H1 (cell line): ENCODE data around the gene PGM3. TPM values are rescaled to one million over a fixed set of nuclear protein-coding genes. Genes with fewer than 3 reads are reported as not detected.

ENCODE experiments used
- CTCF ChIA-PET: fragments of 300-600 bp; sonication (Branson Sonifier 250); formaldehyde crosslinking; loops from one replicate; lab custom pipeline; 2021; ENCODE audit not compliant: partially characterized antibody; lab: Charles Lee
- POLR2A ChIA-PET: fragments of 300-600 bp; sonication (Branson Sonifier 250); formaldehyde crosslinking; loops from one replicate; lab custom pipeline; 2021; ENCODE audit warnings: inconsistent platforms; ENCODE audit not compliant: partially characterized antibody; lab: Charles Lee
- DNase-seq, 2 experiments: peaks; one replicate each; pipeline versions ENCODE4 v3.0.0 to v3.0.0-alpha.2; 2010 to 2022; ENCODE audit warnings: low spot score in 2 of 2, low read depth in 1 of 2, mixed read lengths in 1 of 2
- FAIRE-seq: peaks from 2 replicates; lab custom pipeline; 2011; peaks lifted over from hg19 to GRCh38; lab: Jason Lieb, UNC
- H2AFZ ChIP-seq: 2 replicates; pipeline ENCODE4 v1.8.1; 2012; ENCODE audit warnings: low read length, inconsistent platforms
- H2AK5ac ChIP-seq: 2 replicates; pipeline ENCODE4 v1.6.1; 2013; ENCODE audit warnings: low read depth, low read length
- H2BK120ac ChIP-seq: replicated peaks from 2 replicates; pipeline ENCODE3; 2013; ENCODE audit warnings: low read depth, low read length, inconsistent platforms
- H2BK12ac ChIP-seq: 2 replicates; pipeline ENCODE4 v1.6.1; 2013; ENCODE audit warnings: low read depth, low read length
- H2BK15ac ChIP-seq: 2 replicates; pipeline ENCODE4 v1.6.1; 2013; ENCODE audit warnings: low read length
- H2BK20ac ChIP-seq: 2 replicates; pipeline ENCODE4 v1.6.1; 2013; ENCODE audit warnings: low read length
- H2BK5ac ChIP-seq: 2 replicates; pipeline ENCODE4 v1.6.1; 2013; ENCODE audit warnings: low read depth, low read length
- H3K14ac ChIP-seq: 2 replicates; pipeline ENCODE4 v1.6.1; 2013; ENCODE audit warnings: inconsistent platforms; ENCODE audit not compliant: insufficient read length
- H3K18ac ChIP-seq: 2 replicates; pipeline ENCODE4 v1.6.1; 2013; ENCODE audit warnings: low read length; ENCODE audit errors: extremely low read depth
- H3K23ac ChIP-seq: 2 replicates; pipeline ENCODE4 v1.6.1; 2013; ENCODE audit warnings: inconsistent platforms; ENCODE audit not compliant: insufficient read length
- H3K23me2 ChIP-seq: 2 replicates; pipeline ENCODE4 v1.6.1; 2013; ENCODE audit warnings: low read depth, low read length
- H3K27ac ChIP-seq: 2 replicates; pipeline ENCODE4 v1.6.1; 2011; ENCODE audit warnings: low read depth, low read length, inconsistent platforms
- H3K27me3 ChIP-seq, 4 experiments: replicated peaks in 1 of 4; 1 replicate in 1 of 4; 2 replicates in 3 of 4; pipeline versions ENCODE4 v1.6.1 to v1.8.1; 2011 to 2013; ENCODE audit warnings: low read length in 3 of 4, mild to moderate bottlenecking in 3 of 4, inconsistent platforms in 2 of 4, mixed read lengths in 2 of 4, moderate library complexity in 1 of 4; ENCODE audit not compliant: control insufficient read depth in 3 of 4, insufficient read depth in 3 of 4; ENCODE audit errors: extremely low read depth in 1 of 4
- H3K36me3 ChIP-seq, 4 experiments: 2 replicates each; pipeline versions ENCODE4 v1.6.1 to v1.8.1; 2011 to 2013; ENCODE audit warnings: mild to moderate bottlenecking in 4 of 4, low read length in 3 of 4, moderate library complexity in 2 of 4, control low read depth in 1 of 4, inconsistent platforms in 1 of 4; ENCODE audit not compliant: insufficient read depth in 4 of 4, control insufficient read depth in 2 of 4
- H3K4ac ChIP-seq: replicated peaks from 2 replicates; pipeline ENCODE3; 2013; ENCODE audit warnings: low read length, low read depth, mixed read lengths, inconsistent platforms; ENCODE audit not compliant: insufficient read length
- H3K4me1 ChIP-seq, 4 experiments: replicated peaks in 1 of 4; 1 replicate in 1 of 4; 2 replicates in 3 of 4; pipeline versions ENCODE4 v1.6.1 to v1.8.1; 2011 to 2013; ENCODE audit warnings: low read length in 3 of 4, inconsistent platforms in 2 of 4, mixed read lengths in 1 of 4; ENCODE audit not compliant: insufficient read depth in 4 of 4, control insufficient read depth in 3 of 4
- H3K4me2 ChIP-seq, 2 experiments: 2 replicates each; pipeline versions ENCODE4 v1.6.1 to v1.8.1; 2011 to 2013; ENCODE audit warnings: low read depth in 2 of 2, low read length in 2 of 2, control low read depth in 1 of 2, inconsistent platforms in 1 of 2, mild to moderate bottlenecking in 1 of 2; ENCODE audit not compliant: insufficient read depth in 1 of 2
- H3K4me3 ChIP-seq, 4 experiments: fragments of 200-600, 300-600 bp in 1 of 4; sonication (generic), shearing (Covaris generic), sonication (Bioruptor Twin) in 1 of 4; 2 replicates each; pipeline versions ENCODE4 v1.5.1 to v1.8.1; 2011 to 2016; ENCODE audit warnings: low read length in 4 of 4, low read depth in 3 of 4, control low read depth in 2 of 4, inconsistent platforms in 2 of 4, mild to moderate bottlenecking in 2 of 4, mixed read lengths in 1 of 4, moderate library complexity in 1 of 4; ENCODE audit not compliant: insufficient read depth in 2 of 4; ENCODE audit errors: extremely low read depth in 1 of 4
- H3K56ac ChIP-seq: replicated peaks from 2 replicates; pipeline ENCODE3; 2013; ENCODE audit warnings: low read depth, mild to moderate bottlenecking, mixed read lengths, low read length, inconsistent platforms; ENCODE audit not compliant: insufficient read length
- H3K79me1 ChIP-seq: 2 replicates; pipeline ENCODE4 v1.6.1; 2013; ENCODE audit warnings: low read depth, low read length, control low read depth
- H3K79me2 ChIP-seq, 2 experiments: 2 replicates each; pipeline versions ENCODE4 v1.6.1 to v1.8.1; 2012 to 2013; ENCODE audit warnings: low read length in 2 of 2, mild to moderate bottlenecking in 2 of 2, inconsistent platforms in 1 of 2; ENCODE audit not compliant: insufficient read depth in 2 of 2, control insufficient read depth in 1 of 2
- H3K9ac ChIP-seq, 4 experiments: replicated peaks in 1 of 4; 1 replicate in 1 of 4; 2 replicates in 3 of 4; pipeline versions ENCODE4 v1.6.1 to v1.8.1; 2011 to 2013; ENCODE audit warnings: low read depth in 3 of 4, low read length in 3 of 4, control low read depth in 2 of 4, mild to moderate bottlenecking in 2 of 4, moderate library complexity in 2 of 4, inconsistent platforms in 1 of 4; ENCODE audit errors: extremely low read depth in 1 of 4
- H3K9me3 ChIP-seq, 2 experiments: 2 replicates each; pipeline versions ENCODE4 v1.6.1 to v1.8.1; 2012 to 2013; ENCODE audit warnings: mild to moderate bottlenecking in 2 of 2, moderate library complexity in 2 of 2, control low read depth in 1 of 2, inconsistent platforms in 1 of 2, low read depth in 1 of 2, low read length in 1 of 2, mixed read lengths in 1 of 2; ENCODE audit not compliant: insufficient read depth in 2 of 2
- H4K20me1 ChIP-seq, 2 experiments: replicated peaks in 1 of 2; 2 replicates each; pipeline versions ENCODE3 to v1.8.1; 2011 to 2013; ENCODE audit warnings: inconsistent platforms in 2 of 2, low read length in 2 of 2, mild to moderate bottlenecking in 1 of 2; ENCODE audit not compliant: insufficient read depth in 2 of 2, control insufficient read depth in 1 of 2
- H4K5ac ChIP-seq: 2 replicates; pipeline ENCODE4 v1.6.1; 2013; ENCODE audit warnings: low read length, low read depth, mixed read lengths, inconsistent platforms; ENCODE audit not compliant: insufficient read length
- H4K8ac ChIP-seq: 2 replicates; pipeline ENCODE4 v1.8.0; 2013; ENCODE audit warnings: mild to moderate bottlenecking, moderate library complexity, low read length, inconsistent platforms; ENCODE audit not compliant: insufficient read depth; ENCODE audit errors: extremely low read depth
- H4K91ac ChIP-seq: replicated peaks from 2 replicates; pipeline ENCODE3; 2013; ENCODE audit warnings: low read length, mixed read lengths, inconsistent platforms; ENCODE audit not compliant: insufficient read length
- BRCA1 ChIP-seq: IDR thresholded peaks from 2 replicates; pipeline ENCODE4 v1.6.1; 2012; ENCODE audit warnings: low read depth, low read length, improper control_type of control experiment
- CTCF ChIP-seq, 3 experiments: IDR thresholded peaks; 1 replicate in 2 of 3; 2 replicates in 1 of 3; pipeline versions ENCODE4 v1.5.1 to v1.6.1; 2011; ENCODE audit warnings: low read length in 3 of 3, mild to moderate bottlenecking in 3 of 3, inconsistent platforms in 2 of 3, low read depth in 1 of 3, moderate library complexity in 1 of 3; ENCODE audit not compliant: insufficient read depth in 1 of 3; ENCODE audit errors: control extremely low read depth in 1 of 3
- EGR1 ChIP-seq: IDR thresholded peaks from 2 replicates; pipeline ENCODE4 v1.6.1; 2011; ENCODE audit warnings: low read depth, low read length, borderline replicate concordance
- KDM5A ChIP-seq: fragments of 200-600 bp; IDR thresholded peaks from 2 replicates; pipeline ENCODE4 v1.7.1; 2012; ENCODE audit warnings: mild to moderate bottlenecking, low read length, inconsistent platforms, mixed read lengths
- RBBP5 ChIP-seq: IDR thresholded peaks from 2 replicates; pipeline ENCODE4 v1.7.1; 2012; ENCODE audit warnings: low read depth, mild to moderate bottlenecking, inconsistent platforms, low read length, moderate library complexity, borderline replicate concordance
- TAF7 ChIP-seq: optimal IDR thresholded peaks from 2 replicates; pipeline ENCODE3; 2011; ENCODE audit warnings: low read depth, mild to moderate bottlenecking, inconsistent platforms, low read length, moderate library complexity, borderline replicate concordance
- WGBS, 2 experiments: shearing (Covaris generic) in 1 of 2; methylation state at CpG; one replicate each; pipeline versions ENCODE4 v1.1.6 to v1.1.7; 2013 to 2015; ENCODE audit warnings: low lambda C conversion rate in 2 of 2, mixed read lengths in 2 of 2, inconsistent platforms in 1 of 2, low coverage in 1 of 2, missing lambda C conversion rate in 1 of 2; ENCODE audit not compliant: insufficient replicate concordance in 2 of 2, insufficient coverage in 1 of 2, insufficient read length in 1 of 2; ENCODE audit errors: extremely low coverage in 1 of 2, missing lambda C conversion rate in 1 of 2; 5-methylcytosine and 5-hydroxymethylcytosine counted together
- polyA plus RNA-seq, 7 experiments: library from polyadenylated mRNA; depleted of rRNA in 3 of 7; stranded (reverse) in 5 of 7; unstranded in 2 of 7; fragments of >200 nt in 5 of 7; fragments of 200-250 nt in 2 of 7; gene quantifications; 1 replicate in 5 of 7; 2 replicates in 1 of 7; 4 replicates in 1 of 7; pipeline versions ENCODE4 v1.2.1 to v1.2.3, GENCODE V29; 2011 to 2013; ENCODE audit warnings: missing spikeins in 2 of 7, mixed read lengths in 2 of 7
- total RNA-seq: library from RNA; stranded (reverse); fragmentation: NEBNext Ultra II Directional; extraction: Animal tissue kit (Norgen Biotek cat#: 25700); gene quantifications from 2 replicates; pipeline ENCODE4 v1.2.1, GENCODE V29; 2021

PGM3 gene
- total and polyA plus RNA-seq, 2 of the 8 experiments (the other 6 are each of a cell fraction or from before 2014, with no cell fraction given) = 14.5 to 60.5 TPM

- 88% methylated on average over 2 of the region's 2 CpGs; no CpG with 5 or more reads in 1 of the 2 experiments for WGBS, 2 experiments
- H2BK5ac ChIP-seq = no peak overlapping the region
- H3K56ac ChIP-seq = no peak overlapping the region
- H3K27ac ChIP-seq = peak overlapping the region; percentile 29; the same call in 1 of the 2 replicates
- H2BK20ac ChIP-seq = no peak overlapping the region
- H4K8ac ChIP-seq = no peak overlapping the region
- H3K4me1 ChIP-seq = peaks cover 0 to 7% (median 4%) of the 10 kb centered on the region in 4 experiments; a peak in 2 of 7 replicates
- H3K4me2 ChIP-seq = no peak overlapping the region
- H3K14ac ChIP-seq = no peak overlapping the region
- ChIA-PET CTCF (interaction anchor here (1.0 to 1.6 kb wide), 2 partner anchors 45 to 61 kb away, joined by 3 read pairs; partner anchors contain the start of gene UBE3D), POLR2A (interaction anchor here (0.9 to 1.4 kb wide), 2 partner anchors 10 to 60 kb away, joined by 3 read pairs; partner anchors contain the start of gene UBE3D)
- H3K36me3 ChIP-seq = peaks cover 0 to 54% (median 16%) of the 10 kb centered on the region in 4 experiments; a peak in 6 of 8 replicates
- no peak overlapping the region for H2BK120ac ChIP-seq
- no peak overlapping the region for H3K9ac ChIP-seq
- H4K20me1 ChIP-seq = no peaks in the 10 kb centered on the region
- no peak overlapping the region for H2AFZ ChIP-seq
- TF ChIP-seq CTCF (IDR thresholded peaks at IDR 0.05; ENCODE audit: control extremely low read depth in 1 of 3, insufficient read depth in 1 of 3, low read depth in 1 of 3, low read length in 3 of 3) = no peak
- TF ChIP-seq KDM5A = no peak
- TF ChIP-seq RBBP5 = no peak
- TF ChIP-seq TAF7 = no peak
- no peak for TF ChIP-seq EGR1
- TF ChIP-seq BRCA1 = no peak
- no peak overlapping the region for H3K23ac ChIP-seq
- no peak overlapping the region for H2BK15ac ChIP-seq
- no peaks in the 10 kb centered on the region for H3K79me1 ChIP-seq
- H4K91ac ChIP-seq = no peak overlapping the region
- no peak overlapping the region for H3K4ac ChIP-seq
- FAIRE-seq = no peak
- no peak overlapping the region for H2BK12ac ChIP-seq
- H2AK5ac ChIP-seq = no peak overlapping the region
- H3K4me3 ChIP-seq = no peak overlapping the region
- H3K18ac ChIP-seq = no peak overlapping the region
- no peaks in the 10 kb centered on the region for H3K27me3 ChIP-seq
- no peak for DNase-seq
- H4K5ac ChIP-seq = no peak overlapping the region
- no peaks in the 10 kb centered on the region for H3K9me3 ChIP-seq
- no peaks in the 10 kb centered on the region for H3K23me2 ChIP-seq
- H3K79me2 ChIP-seq = no peaks in the 10 kb centered on the region
Measured at GRCh38 chr6:83126223-83126622, 66.8 kb downstream of the PGM3 start.
